HG03520 (cell line): ENCODE data around the gene GDPGP1.

Source experiments
- ATAC-seq: cut with Tn5 transposase; IDR thresholded peaks from one replicate; pipeline ENCODE4 v1.9.1; 2021; ENCODE audit warnings: mild to moderate bottlenecking, moderate library complexity; ENCODE audit not compliant: unreplicated experiment

Gene GDPGP1

GRCh38 chr15:90203922-90204321 is 30.1 kb upstream of the GDPGP1 start:
- ATAC-seq = no peak

DNA sequence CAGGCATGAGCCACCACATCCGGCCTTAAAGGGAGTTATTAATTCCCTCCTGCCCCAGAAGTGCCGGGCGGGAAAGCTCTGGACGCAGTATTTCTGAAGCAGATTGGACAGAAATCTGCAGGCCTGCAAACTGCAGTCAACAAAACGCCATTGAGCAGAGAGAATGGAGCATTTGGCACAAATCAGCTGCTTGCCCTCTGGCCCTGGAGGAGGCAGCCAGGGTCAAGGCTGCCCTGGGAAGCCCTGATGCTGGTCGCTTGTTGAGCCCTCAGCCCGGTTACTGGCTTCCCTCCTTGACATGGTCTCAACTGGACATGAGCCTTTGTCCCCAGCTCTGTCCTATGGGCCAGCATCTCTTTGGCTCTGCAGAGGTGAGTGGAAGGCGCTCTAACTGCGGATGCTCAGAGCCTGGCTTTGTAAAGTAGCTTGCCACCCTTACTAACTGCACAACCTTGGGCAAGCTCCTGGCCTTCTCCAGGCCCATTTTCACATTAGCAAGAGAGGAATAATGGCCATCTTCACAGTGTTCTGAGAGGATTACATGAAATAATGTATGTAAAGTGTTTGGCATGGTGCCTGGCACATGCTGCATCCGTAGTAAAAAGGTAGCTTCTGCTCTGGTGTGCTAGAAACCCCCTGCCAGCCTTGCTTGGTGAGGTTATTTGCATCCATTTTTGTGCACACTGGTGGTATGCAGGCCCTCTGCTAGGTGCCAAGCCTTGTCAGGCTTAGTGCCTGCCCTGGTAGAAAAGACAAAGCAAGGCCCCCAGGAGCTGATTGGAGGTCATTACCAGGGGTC is 28.8 kb upstream of the GDPGP1 start:
- no peak for ATAC-seq

- ATAC-seq = no peak
Observed at GRCh38 chr15:90205886-90206285, 28.1 kb upstream of the GDPGP1 start.

GRCh38 chr15:90207252-90207651 is 26.8 kb upstream of the GDPGP1 start:
- no peak for ATAC-seq

GRCh38 chr15:90208356-90208755 is 25.7 kb upstream of the GDPGP1 start:
- no peak for ATAC-seq

DNA sequence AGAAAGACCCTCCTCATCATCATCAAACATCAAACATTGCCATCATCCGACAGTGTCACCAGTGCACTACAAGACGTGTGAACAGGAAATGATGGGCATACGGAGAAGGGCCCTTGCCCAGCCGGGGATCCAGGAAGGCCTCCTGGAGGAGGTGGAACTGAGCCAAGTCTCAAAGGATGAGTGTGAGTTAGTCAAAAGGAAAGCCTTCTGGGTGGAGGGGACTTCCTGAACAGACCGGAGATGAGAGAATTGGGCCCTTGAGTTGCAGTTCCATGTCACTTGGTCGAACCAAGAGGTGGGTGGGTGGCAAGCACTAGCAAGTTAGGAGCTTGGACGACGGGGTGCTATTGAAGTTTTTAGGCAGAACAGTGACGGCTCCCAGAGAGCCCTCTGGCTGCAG is 24.4 kb upstream of the GDPGP1 start:
- no peak for ATAC-seq

DNA sequence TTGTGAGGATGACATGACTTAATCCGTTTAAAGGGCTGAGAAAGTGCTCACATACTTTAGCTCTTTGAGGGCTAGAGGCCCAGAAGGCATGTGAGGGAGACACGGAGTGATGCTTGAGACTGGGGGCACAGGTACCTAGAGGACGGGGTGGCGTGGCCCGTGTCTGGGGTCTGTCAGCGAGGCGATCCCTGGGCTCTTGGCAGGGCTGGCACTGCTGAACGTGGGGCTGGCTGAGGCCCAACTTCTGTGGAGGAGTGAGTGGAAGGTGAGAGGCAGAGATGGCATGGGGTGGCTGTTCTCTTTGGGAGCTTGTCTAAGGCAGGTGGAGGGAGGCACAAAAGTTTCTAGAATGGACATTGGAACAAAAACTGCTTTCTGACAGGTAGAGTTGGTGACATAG is 23.4 kb upstream of the GDPGP1 start:
- ATAC-seq = no peak

- no peak for ATAC-seq
Observed at GRCh38 chr15:90211009-90211408, 23.0 kb upstream of the GDPGP1 start.

DNA sequence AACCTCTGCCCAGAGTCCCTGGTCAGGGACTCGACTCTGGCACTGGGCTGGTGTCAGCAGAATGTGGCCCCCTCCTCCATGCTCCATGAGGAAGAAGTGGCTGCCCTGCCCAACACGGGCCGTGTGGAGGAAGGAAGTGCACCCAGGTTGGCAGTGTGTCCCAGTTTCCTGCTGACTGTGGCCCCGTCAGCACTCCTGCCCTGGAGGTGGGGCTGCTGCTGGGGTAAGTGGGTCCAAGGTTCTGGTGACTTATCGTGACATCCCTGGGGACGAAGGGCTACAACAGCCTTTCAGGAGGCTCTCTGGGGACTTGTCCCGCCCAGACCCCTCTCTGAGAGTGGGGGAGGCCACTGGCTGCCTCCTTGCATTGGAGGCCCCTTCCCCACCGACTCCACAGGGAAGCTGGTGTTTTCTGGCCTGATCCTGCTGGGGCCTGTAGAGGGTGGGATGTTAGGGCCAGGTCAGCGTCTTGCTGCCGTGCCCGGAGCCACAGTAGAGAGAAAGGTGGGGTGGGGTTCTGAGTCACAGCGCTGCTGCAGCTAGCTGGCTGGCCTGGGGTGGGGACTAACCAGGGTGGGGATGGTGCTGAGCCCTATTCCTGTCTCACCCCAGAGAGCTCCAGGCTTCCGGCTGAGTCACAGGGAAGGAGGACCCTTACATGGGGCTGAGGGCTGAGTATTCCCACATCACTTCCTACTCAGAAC is 22.4 kb upstream of the GDPGP1 start:
- no peak for ATAC-seq

- ATAC-seq = no peak
Observed at GRCh38 chr15:90212221-90213098, 21.5 kb upstream of the GDPGP1 start.

GRCh38 chr15:90213122-90213817 is 20.7 kb upstream of the GDPGP1 start:
- no peak for ATAC-seq

DNA sequence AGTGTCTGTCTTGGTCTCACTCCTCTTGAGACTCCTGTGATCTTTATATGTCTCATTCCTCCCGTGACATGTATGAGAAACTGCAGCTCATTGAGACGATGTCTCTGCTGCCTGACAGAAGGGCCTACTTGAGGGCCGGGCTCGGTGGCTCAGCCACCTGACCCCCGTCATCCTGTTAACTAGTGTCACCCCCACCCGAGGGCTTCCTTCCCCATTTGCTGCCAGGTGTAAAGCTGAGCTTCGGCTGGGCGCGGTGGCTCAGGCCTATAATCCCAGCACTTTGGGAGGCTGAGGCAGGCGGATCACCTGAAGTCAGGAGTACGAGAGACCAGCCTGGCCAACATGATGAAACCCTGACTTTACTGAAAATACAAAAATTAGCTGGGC is 20.2 kb upstream of the GDPGP1 start:
- no peak for ATAC-seq

DNA sequence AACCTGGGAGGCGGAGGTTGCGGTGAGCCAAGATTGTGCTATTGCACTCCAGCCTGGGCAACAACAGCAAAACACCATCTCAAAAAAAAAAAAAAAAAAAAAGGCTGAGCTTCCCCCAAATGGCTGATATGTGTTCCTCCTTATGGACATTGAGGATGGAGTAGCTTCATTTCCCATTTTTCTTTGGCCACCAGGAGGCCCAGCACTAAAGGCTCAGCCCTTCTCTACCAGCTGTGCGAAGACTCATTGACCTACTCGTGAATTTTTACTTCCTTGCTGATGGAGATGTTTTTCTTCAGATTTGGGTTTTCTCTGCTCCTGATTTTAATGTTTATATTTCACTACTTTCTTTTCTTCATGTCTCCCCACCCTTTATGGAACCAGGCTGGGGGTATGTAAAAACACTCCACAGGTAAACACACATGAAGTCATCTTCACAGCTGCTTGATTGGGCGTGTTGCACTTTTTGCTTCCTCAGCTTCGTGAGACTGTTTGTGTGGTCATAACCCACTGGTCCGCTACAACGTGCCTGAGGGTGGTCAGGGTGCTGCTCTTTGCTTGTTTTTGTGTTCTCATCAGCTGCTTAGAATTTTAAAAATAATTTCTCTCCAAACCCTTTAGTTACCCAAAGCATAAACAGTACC is 19.3 kb upstream of the GDPGP1 start:
- ATAC-seq = no peak

- no peak for ATAC-seq
Observed at GRCh38 chr15:90217671-90218394, 16.2 kb upstream of the GDPGP1 start.

- no peak for ATAC-seq
Observed at GRCh38 chr15:90219421-90220141, 14.4 kb upstream of the GDPGP1 start.

- no peak for ATAC-seq
Observed at GRCh38 chr15:90221246-90221900, 12.6 kb upstream of the GDPGP1 start.

DNA sequence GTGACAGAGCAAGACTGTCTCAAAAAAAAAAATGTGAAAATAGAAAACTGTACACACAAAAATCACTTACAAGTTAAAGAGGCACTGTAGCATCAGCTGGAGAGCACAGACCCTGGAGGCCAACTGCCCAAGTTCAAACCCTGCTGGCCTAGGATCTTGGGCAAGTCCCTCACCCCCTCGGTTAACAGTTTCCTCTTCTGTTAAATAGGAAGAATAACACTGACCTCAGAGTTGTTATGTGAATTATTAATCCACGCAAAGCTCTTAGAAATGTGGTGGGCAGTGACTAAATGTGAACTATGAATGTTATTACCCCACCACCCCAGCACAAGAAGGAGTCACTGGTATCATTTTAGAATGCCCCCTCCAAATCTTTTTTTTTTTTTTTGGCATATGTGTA is 11.5 kb upstream of the GDPGP1 start:
- no peak for ATAC-seq

- ATAC-seq = no peak
Observed at GRCh38 chr15:90223441-90224165, 10.4 kb upstream of the GDPGP1 start.
